Ishikawa (cell line): ENCODE results near the gene DCAF10.

Experiments used
- CEBPB ChIP-seq: IDR thresholded peaks from 2 replicates; pipeline ENCODE4 v1.6.1; 2012
- CREB1 ChIP-seq: IDR thresholded peaks from 2 replicates; pipeline ENCODE4 v1.6.1; 2012; ENCODE audit warnings: low read depth
- EGR1 ChIP-seq: IDR thresholded peaks from 2 replicates; pipeline ENCODE4 v1.6.1; 2012
- EP300 ChIP-seq: IDR thresholded peaks from 2 replicates; pipeline ENCODE4 v1.6.1; 2012; ENCODE audit warnings: borderline replicate concordance
- FOXM1 ChIP-seq: IDR thresholded peaks from 2 replicates; pipeline ENCODE4 v1.6.1; 2012; ENCODE audit warnings: low read depth, borderline replicate concordance
- NFIC ChIP-seq: IDR thresholded peaks from 2 replicates; pipeline ENCODE4 v1.6.1; 2012
- RAD21 ChIP-seq: IDR thresholded peaks from 2 replicates; pipeline ENCODE4 v1.6.1; 2012; ENCODE audit warnings: low read depth
- TAF1 ChIP-seq: IDR thresholded peaks from 2 replicates; pipeline ENCODE4 v1.6.1; 2012; ENCODE audit warnings: low read depth, mild to moderate bottlenecking
- TCF12 ChIP-seq: IDR thresholded peaks from 2 replicates; pipeline ENCODE4 v1.6.1; 2012; ENCODE audit warnings: low read depth
- TEAD4 ChIP-seq: IDR thresholded peaks from 2 replicates; pipeline ENCODE4 v1.6.1; 2012
- YY1 ChIP-seq: IDR thresholded peaks from 2 replicates; pipeline ENCODE4 v1.6.1; 2012; ENCODE audit warnings: low read depth
- ZBTB7A ChIP-seq: IDR thresholded peaks from 2 replicates; pipeline ENCODE4 v1.6.1; 2012; ENCODE audit warnings: low read depth
- TF ChIP-seq, protein P1 (sequence below): IDR thresholded peaks from 2 replicates; pipeline ENCODE4 v1.6.1; 2012
- TF ChIP-seq, protein P2 (sequence below): IDR thresholded peaks from 2 replicates; pipeline ENCODE4 v1.6.1; 2012; ENCODE audit warnings: low read depth, mild to moderate bottlenecking
- TF ChIP-seq, protein P3 (sequence below): IDR thresholded peaks from 2 replicates; pipeline ENCODE4 v1.6.1; 2012

DCAF10 gene, protein sequence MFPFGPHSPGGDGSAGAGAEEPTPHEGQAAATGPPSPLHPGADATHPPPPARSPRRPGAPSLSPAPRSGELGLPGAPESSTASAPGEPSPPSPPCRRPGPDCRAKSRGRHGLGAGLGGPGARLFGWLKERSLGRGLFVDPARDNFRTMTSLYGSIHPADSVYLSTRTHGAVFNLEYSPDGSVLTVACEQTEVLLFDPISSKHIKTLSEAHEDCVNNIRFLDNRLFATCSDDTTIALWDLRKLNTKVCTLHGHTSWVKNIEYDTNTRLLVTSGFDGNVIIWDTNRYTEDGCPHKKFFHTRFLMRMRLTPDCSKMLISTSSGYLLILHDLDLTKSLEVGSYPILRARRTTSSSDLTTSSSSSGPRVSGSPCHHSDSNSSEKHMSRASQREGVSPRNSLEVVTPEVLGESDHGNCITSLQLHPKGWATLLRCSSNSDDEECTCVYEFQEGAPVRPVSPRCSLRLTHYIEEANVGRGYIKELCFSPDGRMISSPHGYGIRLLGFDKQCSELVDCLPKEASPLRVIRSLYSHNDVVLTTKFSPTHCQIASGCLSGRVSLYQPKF

DNA sequence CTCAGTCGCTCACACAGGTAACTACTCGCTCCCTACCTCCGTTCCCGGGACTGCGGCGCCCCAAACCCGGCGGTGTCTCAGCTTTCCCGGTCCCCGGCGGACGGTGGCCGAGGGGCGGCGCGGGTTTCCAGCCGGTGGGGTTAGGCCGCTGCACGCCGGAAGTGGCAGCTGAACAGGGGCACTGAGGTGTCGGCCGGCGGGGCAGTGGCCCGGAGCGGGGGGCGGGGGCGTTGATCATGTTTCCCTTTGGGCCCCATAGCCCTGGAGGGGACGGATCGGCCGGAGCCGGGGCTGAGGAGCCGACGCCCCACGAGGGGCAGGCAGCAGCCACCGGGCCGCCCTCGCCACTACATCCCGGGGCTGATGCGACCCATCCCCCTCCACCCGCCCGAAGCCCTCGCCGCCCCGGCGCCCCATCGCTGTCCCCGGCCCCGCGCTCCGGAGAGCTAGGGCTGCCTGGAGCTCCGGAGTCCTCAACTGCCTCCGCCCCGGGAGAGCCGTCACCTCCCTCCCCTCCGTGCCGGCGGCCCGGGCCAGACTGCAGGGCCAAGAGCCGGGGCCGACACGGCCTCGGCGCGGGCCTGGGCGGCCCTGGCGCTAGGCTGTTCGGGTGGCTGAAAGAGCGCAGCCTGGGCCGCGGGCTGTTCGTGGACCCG lies at the start of gene DCAF10:
Gene DCAF10 (plus strand): TSS at position 167 of the 656 bp plus-strand sequence. CDS start 70 bp downstream, at position 237.
- peak; percentile 81 for TF ChIP-seq EGR1
- TF ChIP-seq CREB1 = peak; percentile 38
- peak; percentile 51 for TF ChIP-seq NFIC
- TF ChIP-seq EP300 = peak; percentile 56; the same call in 1 of the 2 replicates
- TF ChIP-seq ZBTB7A = peak; percentile 89; the same call in 1 of the 2 replicates
- TF ChIP-seq, protein P1, sequence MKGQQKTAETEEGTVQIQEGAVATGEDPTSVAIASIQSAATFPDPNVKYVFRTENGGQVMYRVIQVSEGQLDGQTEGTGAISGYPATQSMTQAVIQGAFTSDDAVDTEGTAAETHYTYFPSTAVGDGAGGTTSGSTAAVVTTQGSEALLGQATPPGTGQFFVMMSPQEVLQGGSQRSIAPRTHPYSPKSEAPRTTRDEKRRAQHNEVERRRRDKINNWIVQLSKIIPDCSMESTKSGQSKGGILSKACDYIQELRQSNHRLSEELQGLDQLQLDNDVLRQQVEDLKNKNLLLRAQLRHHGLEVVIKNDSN = peak; percentile 70; the same call in 1 of the 2 replicates
- peak; percentile 85; the same call in 1 of the 2 replicates for TF ChIP-seq TCF12
- TF ChIP-seq CEBPB = peak; percentile 43; the same call in 1 of the 2 replicates
- TF ChIP-seq YY1 = peak; percentile 83; the same call in 1 of the 2 replicates
- TF ChIP-seq, protein P2, sequence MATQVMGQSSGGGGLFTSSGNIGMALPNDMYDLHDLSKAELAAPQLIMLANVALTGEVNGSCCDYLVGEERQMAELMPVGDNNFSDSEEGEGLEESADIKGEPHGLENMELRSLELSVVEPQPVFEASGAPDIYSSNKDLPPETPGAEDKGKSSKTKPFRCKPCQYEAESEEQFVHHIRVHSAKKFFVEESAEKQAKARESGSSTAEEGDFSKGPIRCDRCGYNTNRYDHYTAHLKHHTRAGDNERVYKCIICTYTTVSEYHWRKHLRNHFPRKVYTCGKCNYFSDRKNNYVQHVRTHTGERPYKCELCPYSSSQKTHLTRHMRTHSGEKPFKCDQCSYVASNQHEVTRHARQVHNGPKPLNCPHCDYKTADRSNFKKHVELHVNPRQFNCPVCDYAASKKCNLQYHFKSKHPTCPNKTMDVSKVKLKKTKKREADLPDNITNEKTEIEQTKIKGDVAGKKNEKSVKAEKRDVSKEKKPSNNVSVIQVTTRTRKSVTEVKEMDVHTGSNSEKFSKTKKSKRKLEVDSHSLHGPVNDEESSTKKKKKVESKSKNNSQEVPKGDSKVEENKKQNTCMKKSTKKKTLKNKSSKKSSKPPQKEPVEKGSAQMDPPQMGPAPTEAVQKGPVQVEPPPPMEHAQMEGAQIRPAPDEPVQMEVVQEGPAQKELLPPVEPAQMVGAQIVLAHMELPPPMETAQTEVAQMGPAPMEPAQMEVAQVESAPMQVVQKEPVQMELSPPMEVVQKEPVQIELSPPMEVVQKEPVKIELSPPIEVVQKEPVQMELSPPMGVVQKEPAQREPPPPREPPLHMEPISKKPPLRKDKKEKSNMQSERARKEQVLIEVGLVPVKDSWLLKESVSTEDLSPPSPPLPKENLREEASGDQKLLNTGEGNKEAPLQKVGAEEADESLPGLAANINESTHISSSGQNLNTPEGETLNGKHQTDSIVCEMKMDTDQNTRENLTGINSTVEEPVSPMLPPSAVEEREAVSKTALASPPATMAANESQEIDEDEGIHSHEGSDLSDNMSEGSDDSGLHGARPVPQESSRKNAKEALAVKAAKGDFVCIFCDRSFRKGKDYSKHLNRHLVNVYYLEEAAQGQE = no peak
- peak; percentile 58 for TF ChIP-seq TEAD4
- TF ChIP-seq FOXM1 = peak; percentile 59
- TF ChIP-seq TAF1 = peak; percentile 97
- TF ChIP-seq RAD21 = no peak
- TF ChIP-seq, protein P3, sequence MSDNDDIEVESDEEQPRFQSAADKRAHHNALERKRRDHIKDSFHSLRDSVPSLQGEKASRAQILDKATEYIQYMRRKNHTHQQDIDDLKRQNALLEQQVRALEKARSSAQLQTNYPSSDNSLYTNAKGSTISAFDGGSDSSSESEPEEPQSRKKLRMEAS = peak; percentile 84

DNA sequence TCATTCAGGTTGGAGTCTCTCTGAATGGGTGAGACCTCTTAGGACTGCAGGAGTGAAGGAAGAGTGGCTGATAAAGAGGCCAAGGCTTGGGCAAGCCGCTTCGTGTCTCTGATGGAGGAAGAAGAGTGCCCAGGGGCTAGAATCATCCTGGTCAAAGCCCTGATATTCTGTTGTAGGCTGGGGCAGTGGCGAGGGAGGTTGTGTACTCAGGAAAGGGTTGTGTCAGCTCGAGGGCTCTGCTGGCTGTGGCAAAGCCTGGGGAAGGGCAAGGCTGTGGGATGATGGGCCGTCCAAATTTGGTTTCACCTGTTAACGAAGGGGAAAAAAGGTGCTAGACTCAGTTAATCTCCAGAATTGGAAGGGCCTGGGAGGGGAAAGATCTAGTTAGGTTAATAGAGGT lies 49.4 kb upstream of the DCAF10 start:
- no peak for TF ChIP-seq EP300
- TF ChIP-seq YY1 = no peak
- TF ChIP-seq, protein P2 = no peak
- no peak for TF ChIP-seq TAF1
- TF ChIP-seq EGR1 = no peak
- no peak for TF ChIP-seq TCF12
- TF ChIP-seq RAD21 = no peak
- TF ChIP-seq, protein P1 = no peak
- no peak for TF ChIP-seq TEAD4
- TF ChIP-seq, protein P3 = no peak
- TF ChIP-seq FOXM1 = no peak
- TF ChIP-seq ZBTB7A = no peak
- TF ChIP-seq CEBPB = no peak
- TF ChIP-seq NFIC = no peak
- no peak for TF ChIP-seq CREB1

DNA sequence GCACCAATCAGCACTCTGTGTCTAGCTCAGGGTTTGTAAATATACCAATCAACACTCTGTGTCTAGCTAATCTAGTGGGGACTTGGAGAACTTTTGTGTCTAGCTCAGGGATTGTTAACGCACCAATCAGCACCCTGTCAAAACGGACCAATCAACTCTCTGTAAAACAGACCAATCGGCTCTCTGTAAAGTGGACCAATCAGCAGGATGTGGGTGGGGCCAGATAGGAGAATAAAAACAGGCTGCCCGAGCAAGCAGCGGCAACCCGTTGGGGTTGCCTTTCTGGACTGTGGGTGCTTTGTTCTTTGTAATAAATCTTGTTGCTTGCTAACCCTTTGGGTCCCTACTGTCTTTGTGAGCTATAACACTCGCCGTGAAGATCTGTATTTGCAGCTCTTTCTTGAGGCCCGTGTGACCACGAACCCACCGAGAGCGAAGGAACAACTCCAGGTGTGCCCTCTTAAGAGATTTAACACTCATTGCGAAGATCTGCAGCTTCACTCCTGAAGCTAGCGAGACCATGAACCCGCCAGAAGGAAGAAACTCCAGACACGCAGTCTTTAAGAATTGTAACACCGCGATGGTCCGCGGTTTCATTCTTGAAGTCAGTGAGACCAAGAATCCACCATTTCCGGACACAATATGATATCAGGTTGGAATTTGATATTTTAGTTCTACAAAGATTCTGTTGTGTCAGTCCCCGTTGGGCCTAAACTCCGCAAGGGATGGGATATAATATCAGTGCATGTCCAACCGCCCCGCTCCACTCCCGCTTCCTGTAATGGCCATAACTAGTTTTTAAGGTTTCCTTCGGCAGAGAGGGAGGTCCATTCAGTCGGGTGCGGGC lies 47.7 kb upstream of the DCAF10 start:
- TF ChIP-seq RAD21 = no peak
- no peak for TF ChIP-seq CREB1
- TF ChIP-seq, protein P3 = no peak
- no peak for TF ChIP-seq FOXM1
- no peak for TF ChIP-seq YY1
- no peak for TF ChIP-seq TEAD4
- no peak for TF ChIP-seq NFIC
- no peak for TF ChIP-seq CEBPB
- TF ChIP-seq ZBTB7A = no peak
- TF ChIP-seq, protein P2 = no peak
- no peak for TF ChIP-seq EGR1
- no peak for TF ChIP-seq EP300
- no peak for TF ChIP-seq TCF12
- TF ChIP-seq, protein P1 = no peak
- no peak for TF ChIP-seq TAF1
